ENCODE results near the gene RALB. TPM values are rescaled to one million over a fixed set of nuclear protein-coding genes. Genes with fewer than 3 reads are reported as not detected.

RALB gene
- total and polyA plus RNA-seq, 2 experiments from 2014 or later, result 15.2 to 17.4 TPM

- peaks cover 28% of the 10 kb centered on the region for H3K27me3 ChIP-seq (ENCODE audit: insufficient read depth)
- DNase-seq (ENCODE audit: low spot score) (no peak), ATAC-seq (peak; percentile 11; the same call in 1 of the 3 replicates)
- H3K27ac ChIP-seq (ENCODE audit: low read depth), result no peak overlapping the region
- Mint-ChIP-seq H3K4me3 (no peak overlapping the region), H3K36me3 (ENCODE audit: low read depth) (0 out of 3 replicates have a peak, but pooled peaks cover 3% of the 10 kb centered on the region), H3K27ac (no peak overlapping the region), H3K27me3 (ENCODE audit: insufficient read depth, low read depth, poor library complexity) (peaks cover 30% of the 10 kb centered on the region), H3K4me1 (peaks cover 38% of the 10 kb centered on the region), H3K9me3 (no peaks in the 10 kb centered on the region; the same call in 2 of the 3 replicates)
- H4K20me1 ChIP-seq (replicated peaks; ENCODE audit: insufficient read depth), result no peaks in the 10 kb centered on the region
- H3F3A ChIP-seq (replicated peaks; ENCODE audit: low read depth), result no peaks in the 10 kb centered on the region
- 0 out of 2 replicates have a peak overlapping the region, but pooled peaks have one; percentile 32 for H3K4me2 ChIP-seq
- no peak overlapping the region for H3K4me3 ChIP-seq
- no peaks in the 10 kb centered on the region for H3K9me2 ChIP-seq (ENCODE audit: insufficient read depth)
- no peak overlapping the region for H2AFZ ChIP-seq
- H3K79me2 ChIP-seq (replicated peaks; ENCODE audit: insufficient read depth), result no peaks in the 10 kb centered on the region
- no peaks in the 10 kb centered on the region for H3K36me3 ChIP-seq (ENCODE audit: insufficient read depth)
- no peak for TF ChIP-seq JUNB (IDR thresholded peaks at IDR 0.05; ENCODE audit: unreplicated experiment)
- no peak for TF ChIP-seq EZH2phosphoT487 (IDR thresholded peaks at IDR 0.05; ENCODE audit: unreplicated experiment)
- TF ChIP-seq, protein P1, sequence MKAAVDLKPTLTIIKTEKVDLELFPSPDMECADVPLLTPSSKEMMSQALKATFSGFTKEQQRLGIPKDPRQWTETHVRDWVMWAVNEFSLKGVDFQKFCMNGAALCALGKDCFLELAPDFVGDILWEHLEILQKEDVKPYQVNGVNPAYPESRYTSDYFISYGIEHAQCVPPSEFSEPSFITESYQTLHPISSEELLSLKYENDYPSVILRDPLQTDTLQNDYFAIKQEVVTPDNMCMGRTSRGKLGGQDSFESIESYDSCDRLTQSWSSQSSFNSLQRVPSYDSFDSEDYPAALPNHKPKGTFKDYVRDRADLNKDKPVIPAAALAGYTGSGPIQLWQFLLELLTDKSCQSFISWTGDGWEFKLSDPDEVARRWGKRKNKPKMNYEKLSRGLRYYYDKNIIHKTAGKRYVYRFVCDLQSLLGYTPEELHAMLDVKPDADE (IDR thresholded peaks at IDR 0.05), result no peak
- H3K4me1 ChIP-seq (ENCODE audit: insufficient read depth), result peaks cover 19% of the 10 kb centered on the region; the same call in 1 of the 2 replicates
These were observed 5.9 kb upstream of the RALB start for GRCh38 chr2:120246546-120247300.

- peaks cover 36% of the 10 kb centered on the region for H3K27me3 Mint-ChIP-seq (ENCODE audit: insufficient read depth, low read depth, poor library complexity)
- Histone ChIP-seq H3K4me3 (no peak overlapping the region), H3K4me1 (ENCODE audit: insufficient read depth) (peaks cover 22% of the 10 kb centered on the region; the same call in 1 of the 2 replicates), H3K27me3 (ENCODE audit: insufficient read depth) (peaks cover 31% of the 10 kb centered on the region), H3K36me3 (ENCODE audit: insufficient read depth) (no peaks in the 10 kb centered on the region), H3K79me2 (replicated peaks; ENCODE audit: insufficient read depth) (no peaks in the 10 kb centered on the region), H2AFZ (peak overlapping the region; percentile 28; the same call in 1 of the 2 replicates), H3K9me2 (ENCODE audit: insufficient read depth) (no peaks in the 10 kb centered on the region), H3F3A (replicated peaks; ENCODE audit: low read depth) (no peaks in the 10 kb centered on the region), H4K20me1 (replicated peaks; ENCODE audit: insufficient read depth) (no peaks in the 10 kb centered on the region), H3K4me2 (no peak overlapping the region), H3K27ac (ENCODE audit: low read depth) (no peak overlapping the region)
- peaks cover 41% of the 10 kb centered on the region for H3K4me1 Mint-ChIP-seq
- ATAC-seq (no peak), DNase-seq (ENCODE audit: low spot score) (no peak)
- H3K27ac Mint-ChIP-seq, result no peak overlapping the region
- H3K9me3 Mint-ChIP-seq, result no peaks in the 10 kb centered on the region; the same call in 2 of the 3 replicates
- H3K36me3 Mint-ChIP-seq (ENCODE audit: low read depth), result 0 out of 3 replicates have a peak, but pooled peaks cover 3% of the 10 kb centered on the region
- no peak overlapping the region; the same call in 2 of the 3 replicates for H3K4me3 Mint-ChIP-seq
- TF ChIP-seq STAT1 (IDR thresholded peaks at IDR 0.05; ENCODE audit: unreplicated experiment) (no peak), CREB1 (CRISPR knock-in tag; IDR thresholded peaks at IDR 0.05; ENCODE audit: low read depth) (no peak), ZNF331 (CRISPR knock-in tag; IDR thresholded peaks at IDR 0.05; ENCODE audit: low read depth) (no peak), EZH2phosphoT487 (IDR thresholded peaks at IDR 0.05; ENCODE audit: unreplicated experiment) (no peak), EZH2 (IDR thresholded peaks at IDR 0.05; ENCODE audit: low read depth, unreplicated experiment) (no peak), POLR2AphosphoS5 (IDR thresholded peaks at IDR 0.05; ENCODE audit: low read depth) (no peak), REST (IDR thresholded peaks at IDR 0.05; ENCODE audit: unreplicated experiment) (no peak), NANOG (IDR thresholded peaks at IDR 0.05; ENCODE audit: borderline replicate concordance) (no peak), JUNB (IDR thresholded peaks at IDR 0.05; ENCODE audit: unreplicated experiment) (no peak)
- TF ChIP-seq, protein P1 (IDR thresholded peaks at IDR 0.05), result no peak
- TF ChIP-seq, protein P2, sequence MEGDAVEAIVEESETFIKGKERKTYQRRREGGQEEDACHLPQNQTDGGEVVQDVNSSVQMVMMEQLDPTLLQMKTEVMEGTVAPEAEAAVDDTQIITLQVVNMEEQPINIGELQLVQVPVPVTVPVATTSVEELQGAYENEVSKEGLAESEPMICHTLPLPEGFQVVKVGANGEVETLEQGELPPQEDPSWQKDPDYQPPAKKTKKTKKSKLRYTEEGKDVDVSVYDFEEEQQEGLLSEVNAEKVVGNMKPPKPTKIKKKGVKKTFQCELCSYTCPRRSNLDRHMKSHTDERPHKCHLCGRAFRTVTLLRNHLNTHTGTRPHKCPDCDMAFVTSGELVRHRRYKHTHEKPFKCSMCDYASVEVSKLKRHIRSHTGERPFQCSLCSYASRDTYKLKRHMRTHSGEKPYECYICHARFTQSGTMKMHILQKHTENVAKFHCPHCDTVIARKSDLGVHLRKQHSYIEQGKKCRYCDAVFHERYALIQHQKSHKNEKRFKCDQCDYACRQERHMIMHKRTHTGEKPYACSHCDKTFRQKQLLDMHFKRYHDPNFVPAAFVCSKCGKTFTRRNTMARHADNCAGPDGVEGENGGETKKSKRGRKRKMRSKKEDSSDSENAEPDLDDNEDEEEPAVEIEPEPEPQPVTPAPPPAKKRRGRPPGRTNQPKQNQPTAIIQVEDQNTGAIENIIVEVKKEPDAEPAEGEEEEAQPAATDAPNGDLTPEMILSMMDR (conservative IDR thresholded peaks at IDR 0.05; ENCODE audit: low read depth in 2 of 2), result no peak
These were observed 4.8 kb upstream of the RALB start for GRCh38 chr2:120247851-120248250.

Measured in GM23338 (cell line).